NCI-H1105 (cell line): ENCODE results near the gene MKI67.

Experiments
- DNase-seq: peaks from one replicate; lab custom pipeline; 2025; lab: John Stamatoyannopoulos, UW

Gene MKI67

GRCh38 chr10:128064108-128064969 is 61.9 kb downstream of the MKI67 start:
- DNase-seq = no peak

GRCh38 chr10:128063736-128064107 is 62.5 kb downstream of the MKI67 start:
- DNase-seq = no peak

GRCh38 chr10:128062881-128063563 is 63.2 kb downstream of the MKI67 start:
- no peak for DNase-seq

GRCh38 chr10:128062331-128062880 is 63.8 kb downstream of the MKI67 start:
- no peak for DNase-seq

GRCh38 chr10:128061306-128062300 is 64.6 kb downstream of the MKI67 start:
- no peak for DNase-seq

GRCh38 chr10:128060341-128061250 is 65.6 kb downstream of the MKI67 start:
- DNase-seq = no peak

- DNase-seq = no peak
Observed at GRCh38 chr10:128059982-128060293, 66.3 kb downstream of the MKI67 start.

- no peak for DNase-seq
Observed at GRCh38 chr10:128059266-128059981, 66.8 kb downstream of the MKI67 start.

- DNase-seq = no peak
Observed at GRCh38 chr10:128058750-128059134, 67.5 kb downstream of the MKI67 start.

- DNase-seq = no peak
Observed at GRCh38 chr10:128058106-128058749, 68.0 kb downstream of the MKI67 start.

- no peak for DNase-seq
Observed at GRCh38 chr10:128056303-128057050, 69.7 kb downstream of the MKI67 start.

GRCh38 chr10:128055061-128055868 is 71.0 kb downstream of the MKI67 start:
- no peak for DNase-seq

GRCh38 chr10:128054163-128054970 is 71.9 kb downstream of the MKI67 start:
- DNase-seq = no peak

- no peak for DNase-seq
Observed at GRCh38 chr10:128053356-128053755, 72.9 kb downstream of the MKI67 start.

- DNase-seq = no peak
Observed at GRCh38 chr10:128052696-128053095, 73.5 kb downstream of the MKI67 start.

- no peak for DNase-seq
Observed at GRCh38 chr10:128051548-128051947, 74.7 kb downstream of the MKI67 start.

- DNase-seq = no peak
Observed at GRCh38 chr10:128050936-128051335, 75.3 kb downstream of the MKI67 start.
